Activated naive CD4-positive, alpha-beta T cell treated with anti-CD3 and anti-CD28 coated beads, Interleukin-2, amount 50 U/mL, for 24 hours (primary cell): ENCODE measurements around the gene ZNF462.
"Not testable (repeated sequence)": the region's sequence is repeated elsewhere in the genome, so short reads cannot be mapped to it uniquely, and the experiment has no call there.

Source experiments
- H3K27ac Mint-ChIP-seq: one replicate; pipeline ENCODE4 v1.8.0; 2021; ENCODE audit warnings: mild to moderate bottlenecking, mixed read lengths
- H3K27me3 Mint-ChIP-seq: one replicate; pipeline ENCODE4 v1.8.0; 2021; ENCODE audit warnings: mixed read lengths
- H3K36me3 Mint-ChIP-seq: one replicate; pipeline ENCODE4 v1.8.0; 2021; ENCODE audit warnings: mixed read lengths
- H3K4me1 Mint-ChIP-seq: one replicate; pipeline ENCODE4 v1.8.0; 2021; ENCODE audit warnings: mixed read lengths
- H3K4me3 Mint-ChIP-seq: one replicate; pipeline ENCODE4 v1.8.0; 2021; ENCODE audit warnings: mild to moderate bottlenecking, mixed read lengths
- H3K9me3 Mint-ChIP-seq: one replicate; pipeline ENCODE4 v1.8.0; 2021; ENCODE audit warnings: mixed read lengths

The ZNF462 gene

GRCh38 chr9:106896695-106897094 lies 33.7 kb downstream of the ZNF462 start:
- H3K4me3 Mint-ChIP-seq, result no peak overlapping the region
- no peaks in the 10 kb centered on the region for H3K36me3 Mint-ChIP-seq
- no peaks in the 10 kb centered on the region for H3K27me3 Mint-ChIP-seq
- peaks cover 5% of the 10 kb centered on the region for H3K9me3 Mint-ChIP-seq
- H3K4me1 Mint-ChIP-seq, result no peaks in the 10 kb centered on the region
- no peak overlapping the region for H3K27ac Mint-ChIP-seq

- H3K9me3 Mint-ChIP-seq, result peaks cover 5% of the 10 kb centered on the region
- H3K4me1 Mint-ChIP-seq, result no peaks in the 10 kb centered on the region
- H3K27me3 Mint-ChIP-seq, result no peaks in the 10 kb centered on the region
- H3K36me3 Mint-ChIP-seq, result no peaks in the 10 kb centered on the region
- no peak overlapping the region for H3K27ac Mint-ChIP-seq
- H3K4me3 Mint-ChIP-seq, result no peak overlapping the region
Observed at GRCh38 chr9:106897236-106897635, 34.3 kb downstream of the ZNF462 start.

- Mint-ChIP-seq H3K36me3 (no peaks in the 10 kb centered on the region), H3K27ac (no peak overlapping the region), H3K27me3 (no peaks in the 10 kb centered on the region), H3K4me3 (no peak overlapping the region), H3K9me3 (peaks cover 9% of the 10 kb centered on the region), H3K4me1 (no peaks in the 10 kb centered on the region)
Observed at GRCh38 chr9:106897751-106898150, 34.8 kb downstream of the ZNF462 start.

- not testable (repeated sequence) for H3K27me3 Mint-ChIP-seq, H3K4me1 Mint-ChIP-seq, H3K4me3 Mint-ChIP-seq, H3K27ac Mint-ChIP-seq, H3K36me3 Mint-ChIP-seq
- peaks cover 23% of the 10 kb centered on the region for H3K9me3 Mint-ChIP-seq
Observed at GRCh38 chr9:106900523-106900922, 37.6 kb downstream of the ZNF462 start.

- Mint-ChIP-seq H3K36me3 (no peaks in the 10 kb centered on the region), H3K27me3 (no peaks in the 10 kb centered on the region), H3K4me1 (no peaks in the 10 kb centered on the region), H3K27ac (no peak overlapping the region), H3K9me3 (peaks cover 18% of the 10 kb centered on the region), H3K4me3 (no peak overlapping the region)
Observed at GRCh38 chr9:106906129-106906528, 43.2 kb downstream of the ZNF462 start.

GRCh38 chr9:106911951-106912350 lies 49.0 kb downstream of the ZNF462 start:
- H3K4me3 Mint-ChIP-seq, result no peak overlapping the region
- peaks cover 2% of the 10 kb centered on the region for H3K27me3 Mint-ChIP-seq
- H3K36me3 Mint-ChIP-seq, result no peaks in the 10 kb centered on the region
- H3K9me3 Mint-ChIP-seq, result no peaks in the 10 kb centered on the region
- no peaks in the 10 kb centered on the region for H3K4me1 Mint-ChIP-seq
- H3K27ac Mint-ChIP-seq, result no peak overlapping the region

GRCh38 chr9:106913276-106913675 lies 50.3 kb downstream of the ZNF462 start:
- Mint-ChIP-seq H3K4me3 (no peak overlapping the region), H3K36me3 (no peaks in the 10 kb centered on the region), H3K27ac (no peak overlapping the region)

GRCh38 chr9:106915851-106916250 lies 52.9 kb downstream of the ZNF462 start:
- H3K27ac Mint-ChIP-seq, result no peak overlapping the region
- H3K27me3 Mint-ChIP-seq, result peaks cover 2% of the 10 kb centered on the region
- no peaks in the 10 kb centered on the region for H3K36me3 Mint-ChIP-seq
- peaks cover 1% of the 10 kb centered on the region for H3K4me1 Mint-ChIP-seq
- no peak overlapping the region for H3K4me3 Mint-ChIP-seq
- no peaks in the 10 kb centered on the region for H3K9me3 Mint-ChIP-seq

More at GRCh38 chr9:106913276-106913675, 50.3 kb downstream of the ZNF462 start:
- Mint-ChIP-seq H3K4me1 (no peaks in the 10 kb centered on the region), H3K27me3 (peaks cover 2% of the 10 kb centered on the region), H3K9me3 (no peaks in the 10 kb centered on the region)

- peaks cover 2% of the 10 kb centered on the region for H3K27me3 Mint-ChIP-seq
- no peaks in the 10 kb centered on the region for H3K9me3 Mint-ChIP-seq
- H3K27ac Mint-ChIP-seq, result no peak overlapping the region
- peaks cover 9% of the 10 kb centered on the region for H3K4me1 Mint-ChIP-seq
- H3K36me3 Mint-ChIP-seq, result no peaks in the 10 kb centered on the region
- H3K4me3 Mint-ChIP-seq, result no peak overlapping the region
Observed at GRCh38 chr9:106916466-106917235, 53.7 kb downstream of the ZNF462 start.

- H3K27me3 Mint-ChIP-seq, result no peaks in the 10 kb centered on the region
- no peak overlapping the region for H3K27ac Mint-ChIP-seq
- H3K9me3 Mint-ChIP-seq, result no peaks in the 10 kb centered on the region
- H3K4me1 Mint-ChIP-seq, result peaks cover 10% of the 10 kb centered on the region
- no peaks in the 10 kb centered on the region for H3K36me3 Mint-ChIP-seq
- no peak overlapping the region for H3K4me3 Mint-ChIP-seq
Observed at GRCh38 chr9:106918825-106919509, 56.0 kb downstream of the ZNF462 start.

GRCh38 chr9:106920091-106920490 lies 57.1 kb downstream of the ZNF462 start:
- H3K4me3 Mint-ChIP-seq, result no peak overlapping the region
- H3K36me3 Mint-ChIP-seq, result no peaks in the 10 kb centered on the region
- peaks cover 6% of the 10 kb centered on the region for H3K9me3 Mint-ChIP-seq
- H3K27ac Mint-ChIP-seq, result no peak overlapping the region
- H3K27me3 Mint-ChIP-seq, result no peaks in the 10 kb centered on the region
- H3K4me1 Mint-ChIP-seq, result peaks cover 10% of the 10 kb centered on the region

- H3K4me1 Mint-ChIP-seq, result peaks cover 10% of the 10 kb centered on the region
- peaks cover 6% of the 10 kb centered on the region for H3K9me3 Mint-ChIP-seq
- H3K36me3 Mint-ChIP-seq, result no peaks in the 10 kb centered on the region
- no peak overlapping the region for H3K27ac Mint-ChIP-seq
- H3K27me3 Mint-ChIP-seq, result no peaks in the 10 kb centered on the region
- no peak overlapping the region for H3K4me3 Mint-ChIP-seq
Observed at GRCh38 chr9:106920701-106921283, 57.8 kb downstream of the ZNF462 start.

- Mint-ChIP-seq H3K4me1 (peaks cover 10% of the 10 kb centered on the region), H3K27me3 (no peaks in the 10 kb centered on the region), H3K4me3 (no peak overlapping the region), H3K27ac (no peak overlapping the region), H3K9me3 (peaks cover 6% of the 10 kb centered on the region), H3K36me3 (no peaks in the 10 kb centered on the region)
Observed at GRCh38 chr9:106921341-106921899, 58.5 kb downstream of the ZNF462 start.

- Mint-ChIP-seq H3K4me1 (peaks cover 10% of the 10 kb centered on the region), H3K36me3 (no peaks in the 10 kb centered on the region), H3K4me3 (no peak overlapping the region), H3K27me3 (no peaks in the 10 kb centered on the region), H3K27ac (no peak overlapping the region), H3K9me3 (peaks cover 6% of the 10 kb centered on the region)
Observed at GRCh38 chr9:106922026-106922425, 59.1 kb downstream of the ZNF462 start.

GRCh38 chr9:106925392-106925791 lies 62.4 kb downstream of the ZNF462 start:
- H3K27ac Mint-ChIP-seq, result no peak overlapping the region
- H3K27me3 Mint-ChIP-seq, result no peaks in the 10 kb centered on the region
- no peak overlapping the region for H3K4me3 Mint-ChIP-seq
- H3K9me3 Mint-ChIP-seq, result peaks cover 6% of the 10 kb centered on the region
- no peaks in the 10 kb centered on the region for H3K36me3 Mint-ChIP-seq
- peaks cover 10% of the 10 kb centered on the region for H3K4me1 Mint-ChIP-seq

- no peaks in the 10 kb centered on the region for H3K27me3 Mint-ChIP-seq
- no peaks in the 10 kb centered on the region for H3K36me3 Mint-ChIP-seq
- H3K4me3 Mint-ChIP-seq, result no peak overlapping the region
Observed at GRCh38 chr9:106927916-106928315, 65.0 kb downstream of the ZNF462 start.

More at GRCh38 chr9:106927916-106928315, 65.0 kb downstream of the ZNF462 start:
- H3K27ac Mint-ChIP-seq, result no peak overlapping the region
- H3K4me1 Mint-ChIP-seq, result no peaks in the 10 kb centered on the region
- peaks cover 6% of the 10 kb centered on the region for H3K9me3 Mint-ChIP-seq
